ENCODE results near the gene SYNCRIP.
A peak's percentile ranks its signal among the peaks of the same experiment; 100 is the strongest.
"Not testable (repeated sequence)": the region's sequence is repeated elsewhere in the genome, so short reads cannot be mapped to it uniquely, and the experiment has no call there.

The SYNCRIP gene

GRCh38 chr6:85642774-85643536, at the start of gene SYNCRIP:
Gene SYNCRIP, minus strand, starts transcription at chr6:85642886. Its CDS starts 1,447 bp downstream, at chr6:85641439.
- peak; percentile 98 to 99 for DNase-seq

GRCh38 chr6:85691478-85691877, 48.8 kb upstream of the SYNCRIP start:
- DNase-seq: no peak

- DNase-seq: no peak
Observed at GRCh38 chr6:85690071-85690470, 47.4 kb upstream of the SYNCRIP start.

- DNase-seq: no peak
Observed at GRCh38 chr6:85685713-85686112, 43.0 kb upstream of the SYNCRIP start.

- no peak for DNase-seq
Observed at GRCh38 chr6:85684809-85685171, 42.1 kb upstream of the SYNCRIP start.

GRCh38 chr6:85684133-85684808, 41.6 kb upstream of the SYNCRIP start:
- DNase-seq: no peak

GRCh38 chr6:85681899-85682298, 39.2 kb upstream of the SYNCRIP start:
- DNase-seq: not testable (repeated sequence)

GRCh38 chr6:85680388-85680787, 37.7 kb upstream of the SYNCRIP start:
- DNase-seq: no peak

GRCh38 chr6:85679445-85680123, 36.9 kb upstream of the SYNCRIP start:
- no peak for DNase-seq

GRCh38 chr6:85678602-85679444, 36.1 kb upstream of the SYNCRIP start:
- peak; percentile 99 for DNase-seq

- DNase-seq: no peak
Observed at GRCh38 chr6:85678026-85678601, 35.4 kb upstream of the SYNCRIP start.

- DNase-seq: no peak
Observed at GRCh38 chr6:85677234-85677956, 34.7 kb upstream of the SYNCRIP start.

GRCh38 chr6:85676086-85676729, 33.5 kb upstream of the SYNCRIP start:
- no peak for DNase-seq

GRCh38 chr6:85675030-85675819, 32.5 kb upstream of the SYNCRIP start:
- DNase-seq: no peak

GRCh38 chr6:85674604-85675003, 31.9 kb upstream of the SYNCRIP start:
- no peak for DNase-seq

GRCh38 chr6:85673198-85674139, 30.8 kb upstream of the SYNCRIP start:
- no peak for DNase-seq

- no peak for DNase-seq
Observed at GRCh38 chr6:85672623-85673022, 29.9 kb upstream of the SYNCRIP start.

GRCh38 chr6:85672050-85672449, 29.4 kb upstream of the SYNCRIP start:
- DNase-seq: no peak

- no peak for DNase-seq
Observed at GRCh38 chr6:85670573-85670972, 27.9 kb upstream of the SYNCRIP start.
